GM19240 (cell line): ENCODE measurements around the gene KCNG1.
"Not testable (repeated sequence)": the region's sequence is repeated elsewhere in the genome, so short reads cannot be mapped to it uniquely, and the experiment has no call there.

Source experiments
- DNase-seq: peaks from one replicate; pipeline ENCODE4 v3.0.0; 2011; ENCODE audit warnings: low spot score; ENCODE audit not compliant: insufficient read length

The KCNG1 gene

GRCh38 chr20:50992336-50992732, 30.6 kb downstream of the KCNG1 start:
- no peak for DNase-seq

GRCh38 chr20:50991076-50991475, 31.8 kb downstream of the KCNG1 start:
- no peak for DNase-seq

GRCh38 chr20:50987493-50988210, 35.3 kb downstream of the KCNG1 start:
- peak; percentile 40 for DNase-seq

- no peak for DNase-seq
These were observed 39.6 kb downstream of the KCNG1 start for GRCh38 chr20:50983321-50983720.

GRCh38 chr20:50982363-50982762, 40.5 kb downstream of the KCNG1 start:
- no peak for DNase-seq

GRCh38 chr20:50981714-50982048, 41.2 kb downstream of the KCNG1 start:
- no peak for DNase-seq

- peak; percentile 38 for DNase-seq
These were observed 41.8 kb downstream of the KCNG1 start for GRCh38 chr20:50980851-50981713.

- no peak for DNase-seq
These were observed 42.7 kb downstream of the KCNG1 start for GRCh38 chr20:50980071-50980681.

- not testable (repeated sequence) for DNase-seq
These were observed 44.4 kb downstream of the KCNG1 start for GRCh38 chr20:50978533-50978932.

- no peak for DNase-seq
These were observed 45.6 kb downstream of the KCNG1 start for GRCh38 chr20:50977066-50978021.

- DNase-seq = no peak
These were observed 47.1 kb downstream of the KCNG1 start for GRCh38 chr20:50975701-50976330.

GRCh38 chr20:50969912-50970311, 53.0 kb downstream of the KCNG1 start:
- no peak for DNase-seq

- no peak for DNase-seq
These were observed 53.5 kb downstream of the KCNG1 start for GRCh38 chr20:50969435-50969834.

GRCh38 chr20:50968289-50968688, 54.6 kb downstream of the KCNG1 start:
- DNase-seq = no peak

GRCh38 chr20:50967586-50967985, 55.3 kb downstream of the KCNG1 start:
- no peak for DNase-seq

- DNase-seq = no peak
These were observed 63.3 kb downstream of the KCNG1 start for GRCh38 chr20:50959543-50960126.

- peak; percentile 41 for DNase-seq
These were observed 64.0 kb downstream of the KCNG1 start, which contains the start of gene MOCS3 for GRCh38 chr20:50958615-50959542. Gene MOCS3, plus strand, starts transcription at chr20:50958818. Its CDS starts 25 bp downstream, at chr20:50958843.

GRCh38 chr20:50957798-50958614, 64.9 kb downstream of the KCNG1 start, which contains the start of gene DPM1:
Gene DPM1, minus strand, starts transcription at chr20:50958532. Its CDS starts 9 bp downstream, at chr20:50958523.
- peak; percentile 59 for DNase-seq
